ENCODE data around the gene RMRP.

Gene RMRP

GRCh38 chr9:35636135-35636876 is 21.5 kb downstream of the RMRP start:
- H3K4me1 ChIP-seq (ENCODE audit: control insufficient read depth in 1 of 2, insufficient read depth in 1 of 2, low read depth in 1 of 2, low read length in 1 of 2) = peaks cover under 1 to 13% of the 10 kb centered on the region in 2 experiments
- H3K27me3 ChIP-seq = no peaks in the 10 kb centered on the region
- H3K4me3 ChIP-seq (ENCODE audit: low read depth in 1 of 2, low read length in 1 of 2) = no peak overlapping the region
- no peaks in the 10 kb centered on the region for H3K36me3 ChIP-seq
- H3K9me3 ChIP-seq = no peaks in the 10 kb centered on the region
- TF ChIP-seq CTCF (IDR thresholded peaks at IDR 0.05) = no peak
- H3K27ac ChIP-seq = no peak overlapping the region

GRCh38 chr9:35635730-35636129 is 22.1 kb downstream of the RMRP start:
- Histone ChIP-seq H3K27ac (no peak overlapping the region), H3K4me1 (ENCODE audit: control insufficient read depth in 1 of 2, insufficient read depth in 1 of 2, low read depth in 1 of 2, low read length in 1 of 2) (peaks cover 0 to 8% of the 10 kb centered on the region in 2 experiments), H3K36me3 (no peaks in the 10 kb centered on the region), H3K9me3 (no peaks in the 10 kb centered on the region), H3K27me3 (no peaks in the 10 kb centered on the region), H3K4me3 (ENCODE audit: low read depth in 1 of 2, low read length in 1 of 2) (no peak overlapping the region)
- TF ChIP-seq CTCF (IDR thresholded peaks at IDR 0.05) = no peak

GRCh38 chr9:35629597-35629996 is 28.2 kb downstream of the RMRP start:
- H3K9me3 ChIP-seq = no peaks in the 10 kb centered on the region

GRCh38 chr9:35628389-35628991 is 29.3 kb downstream of the RMRP start:
- Histone ChIP-seq H3K27ac (no peak overlapping the region), H3K9me3 (no peaks in the 10 kb centered on the region)
- TF ChIP-seq CTCF (IDR thresholded peaks at IDR 0.05) = no peak

More at GRCh38 chr9:35629597-35629996, 28.2 kb downstream of the RMRP start:
- TF ChIP-seq CTCF (IDR thresholded peaks at IDR 0.05) = no peak
- Histone ChIP-seq H3K27ac (no peak overlapping the region), H3K27me3 (no peaks in the 10 kb centered on the region), H3K4me3 (ENCODE audit: low read depth in 1 of 2, low read length in 1 of 2) (no peak overlapping the region), H3K4me1 (ENCODE audit: control insufficient read depth in 1 of 2, insufficient read depth in 1 of 2, low read depth in 1 of 2, low read length in 1 of 2) (no peaks in the 10 kb centered on the region), H3K36me3 (no peaks in the 10 kb centered on the region)

GRCh38 chr9:35627575-35627974 is 30.2 kb downstream of the RMRP start:
- no peak for TF ChIP-seq CTCF (IDR thresholded peaks at IDR 0.05)
- H3K4me1 ChIP-seq (ENCODE audit: control insufficient read depth in 1 of 2, insufficient read depth in 1 of 2, low read depth in 1 of 2, low read length in 1 of 2) = no peaks in the 10 kb centered on the region
- no peak overlapping the region for H3K4me3 ChIP-seq (ENCODE audit: low read depth in 1 of 2, low read length in 1 of 2)
- no peaks in the 10 kb centered on the region for H3K9me3 ChIP-seq
- H3K36me3 ChIP-seq = no peaks in the 10 kb centered on the region
- no peaks in the 10 kb centered on the region for H3K27me3 ChIP-seq
- H3K27ac ChIP-seq = no peak overlapping the region

More at GRCh38 chr9:35628389-35628991, 29.3 kb downstream of the RMRP start:
- H3K27me3 ChIP-seq = no peaks in the 10 kb centered on the region
- H3K4me3 ChIP-seq (ENCODE audit: low read depth in 1 of 2, low read length in 1 of 2) = no peak overlapping the region
- H3K4me1 ChIP-seq (ENCODE audit: control insufficient read depth in 1 of 2, insufficient read depth in 1 of 2, low read depth in 1 of 2, low read length in 1 of 2) = no peaks in the 10 kb centered on the region
- H3K36me3 ChIP-seq = no peaks in the 10 kb centered on the region

Data from neutrophil (primary cell).